Cerebellar cortex (tissue), 1 donor: Measurements from ENCODE around the gene CUL1.
"Not testable (repeated sequence)": the region's sequence is repeated elsewhere in the genome, so short reads cannot be mapped to it uniquely, and the experiment has no call there.

ENCODE experiments used
- DNase-seq: peaks from one replicate; pipeline ENCODE4 v3.0.0-alpha.2; 2015; ENCODE audit warnings: low spot score

CUL1 gene

GRCh38 chr7:148697256-148698006 is 1.3 kb upstream of the CUL1 start:
- peak; percentile 19 for DNase-seq

GRCh38 chr7:148698007-148698396 is 701 bp upstream of the CUL1 start:
- no peak for DNase-seq

- no peak for DNase-seq
These were observed 500 bp downstream of the CUL1 start for GRCh38 chr7:148699024-148699781.

- DNase-seq = peak; percentile 20
These were observed 1.3 kb downstream of the CUL1 start for GRCh38 chr7:148699782-148700629.

- DNase-seq = no peak
These were observed 2.0 kb downstream of the CUL1 start for GRCh38 chr7:148700661-148701064.

GRCh38 chr7:148701414-148701813 is 2.7 kb downstream of the CUL1 start:
- no peak for DNase-seq

GRCh38 chr7:148702876-148703670 is 4.4 kb downstream of the CUL1 start:
- no peak for DNase-seq

GRCh38 chr7:148703671-148703962 is 4.9 kb downstream of the CUL1 start:
- DNase-seq = not testable (repeated sequence)

- no peak for DNase-seq
These were observed 5.5 kb downstream of the CUL1 start for GRCh38 chr7:148704189-148704588.

- no peak for DNase-seq
These were observed 6.3 kb downstream of the CUL1 start for GRCh38 chr7:148704970-148705369.

- no peak for DNase-seq
These were observed 7.7 kb downstream of the CUL1 start for GRCh38 chr7:148706368-148706767.

- no peak for DNase-seq
These were observed 9.6 kb downstream of the CUL1 start for GRCh38 chr7:148708026-148708885.

GRCh38 chr7:148709014-148709413 is 10.3 kb downstream of the CUL1 start:
- no peak for DNase-seq

GRCh38 chr7:148710426-148710825 is 11.7 kb downstream of the CUL1 start:
- not testable (repeated sequence) for DNase-seq

- no peak for DNase-seq
These were observed 12.7 kb downstream of the CUL1 start for GRCh38 chr7:148711191-148712102.

GRCh38 chr7:148712678-148713329 is 14.1 kb downstream of the CUL1 start:
- DNase-seq = no peak

GRCh38 chr7:148714498-148714897 is 15.8 kb downstream of the CUL1 start:
- no peak for DNase-seq

GRCh38 chr7:148715027-148715426 is 16.3 kb downstream of the CUL1 start:
- no peak for DNase-seq

GRCh38 chr7:148717266-148717793 is 18.6 kb downstream of the CUL1 start:
- no peak for DNase-seq
